SK-N-SH treated with all-trans-retinoic acid at 6 μM for 48 hours (cell line): Measurements from ENCODE around the gene XKR3.

Source experiments
- CSDC2 ChIP-seq: fragments of 250-450 bp; sonication (Bioruptor Pico); IDR thresholded peaks from 2 replicates; pipeline ENCODE4 v1.5.0; 2020; ENCODE audit warnings: mild to moderate bottlenecking, moderate library complexity
- CSRNP3 ChIP-seq: fragments of 250-450 bp; sonication (Bioruptor Pico); IDR thresholded peaks from 2 replicates; pipeline ENCODE4 v1.5.1; 2021; ENCODE audit warnings: mild to moderate bottlenecking, moderate library complexity
- ESRRG ChIP-seq: fragments of 250-450 bp; sonication (Bioruptor Pico); IDR thresholded peaks from 2 replicates; pipeline ENCODE4 v1.6.1; 2021; ENCODE audit warnings: mild to moderate bottlenecking
- ISL1 ChIP-seq: fragments of 250-450 bp; sonication (Bioruptor Pico); IDR thresholded peaks from 2 replicates; pipeline ENCODE4 v2.1.2; 2022; ENCODE audit warnings: mild to moderate bottlenecking, moderate library complexity
- PATZ1 ChIP-seq: fragments of 250-450 bp; sonication (Bioruptor Pico); IDR thresholded peaks from 2 replicates; pipeline ENCODE4 v1.8.0; 2020; ENCODE audit warnings: mild to moderate bottlenecking, moderate library complexity, borderline replicate concordance
- POU6F1 ChIP-seq: fragments of 250-450 bp; sonication (Bioruptor Pico); IDR thresholded peaks from 2 replicates; pipeline ENCODE4 v1.8.0; 2021; ENCODE audit warnings: low read depth, mild to moderate bottlenecking, moderate library complexity, borderline replicate concordance
- PPARA ChIP-seq: fragments of 250-450 bp; sonication (Bioruptor Pico); IDR thresholded peaks from 2 replicates; pipeline ENCODE4 v1.5.0; 2020; ENCODE audit warnings: mild to moderate bottlenecking, borderline replicate concordance
- RARB ChIP-seq: fragments of 250-450 bp; sonication (Bioruptor Pico); IDR thresholded peaks from 2 replicates; pipeline ENCODE4 v1.8.0; 2021; ENCODE audit warnings: mild to moderate bottlenecking, moderate library complexity
- TSHZ2 ChIP-seq: fragments of 250-450 bp; sonication (Bioruptor Pico); IDR thresholded peaks from 2 replicates; pipeline ENCODE4 v1.5.0; 2020; ENCODE audit warnings: mild to moderate bottlenecking, moderate library complexity
- ZFP30 ChIP-seq: fragments of 450-650 bp; formaldehyde crosslinking; IDR thresholded peaks from 2 replicates; pipeline ENCODE4 v1.5.0; 2022; ENCODE audit warnings: mild to moderate bottlenecking, moderate library complexity
- ZNF565 ChIP-seq: fragments of 450-650 bp; formaldehyde crosslinking; conservative IDR thresholded peaks from 2 replicates; pipeline ENCODE4 v1.5.0; 2020; ENCODE audit warnings: low read depth, mild to moderate bottlenecking, moderate library complexity
- ZNF70 ChIP-seq: fragments of 450-650 bp; formaldehyde crosslinking; IDR thresholded peaks from 2 replicates; pipeline ENCODE4 v1.5.0; 2020; ENCODE audit warnings: mild to moderate bottlenecking, moderate library complexity
- ZNF8 ChIP-seq: fragments of 450-650 bp; formaldehyde crosslinking; IDR thresholded peaks from 2 replicates; pipeline ENCODE4 v1.5.0; 2020; ENCODE audit warnings: mild to moderate bottlenecking, moderate library complexity
- TF ChIP-seq, protein P1 (sequence below): fragments of 250-450 bp; sonication (Bioruptor Pico); IDR thresholded peaks from 2 replicates; pipeline ENCODE4 v1.5.1; 2020; ENCODE audit warnings: low read depth, mild to moderate bottlenecking, moderate library complexity

DNA sequence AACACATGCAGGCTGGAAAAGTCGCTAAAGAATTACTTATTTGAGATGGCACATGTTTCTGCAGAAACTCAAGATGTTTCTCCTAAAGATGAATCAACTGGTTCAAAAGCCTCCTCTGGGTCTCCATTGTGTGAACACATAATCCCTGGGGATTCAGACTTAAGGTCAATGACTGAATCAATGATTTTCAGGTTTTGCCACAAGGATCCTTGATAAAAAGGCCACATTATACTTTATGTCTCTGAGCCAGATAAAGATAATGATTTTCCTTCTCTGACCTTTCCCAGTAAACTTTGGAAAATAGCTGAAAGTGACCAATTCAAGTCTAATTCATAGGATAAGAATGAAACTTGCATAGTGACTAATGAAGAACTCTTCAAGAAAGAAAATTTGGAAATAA is 2.3 kb upstream of the XKR3 start:
- TF ChIP-seq ZFP30 (CRISPR knock-in tag) = no peak
- TF ChIP-seq ZNF70 = no peak
- no peak for TF ChIP-seq TSHZ2 (CRISPR knock-in tag)
- TF ChIP-seq ESRRG = no peak
- TF ChIP-seq ISL1 (CRISPR knock-in tag) = no peak
- no peak for TF ChIP-seq RARB (CRISPR knock-in tag)
- TF ChIP-seq, protein P1, sequence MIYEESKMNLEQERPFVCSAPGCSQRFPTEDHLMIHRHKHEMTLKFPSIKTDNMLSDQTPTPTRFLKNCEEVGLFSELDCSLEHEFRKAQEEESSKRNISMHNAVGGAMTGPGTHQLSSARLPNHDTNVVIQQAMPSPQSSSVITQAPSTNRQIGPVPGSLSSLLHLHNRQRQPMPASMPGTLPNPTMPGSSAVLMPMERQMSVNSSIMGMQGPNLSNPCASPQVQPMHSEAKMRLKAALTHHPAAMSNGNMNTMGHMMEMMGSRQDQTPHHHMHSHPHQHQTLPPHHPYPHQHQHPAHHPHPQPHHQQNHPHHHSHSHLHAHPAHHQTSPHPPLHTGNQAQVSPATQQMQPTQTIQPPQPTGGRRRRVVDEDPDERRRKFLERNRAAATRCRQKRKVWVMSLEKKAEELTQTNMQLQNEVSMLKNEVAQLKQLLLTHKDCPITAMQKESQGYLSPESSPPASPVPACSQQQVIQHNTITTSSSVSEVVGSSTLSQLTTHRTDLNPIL (CRISPR knock-in tag) = no peak
- TF ChIP-seq POU6F1 (CRISPR knock-in tag) = no peak
- TF ChIP-seq ZNF565 (CRISPR knock-in tag) = no peak
- no peak for TF ChIP-seq ZNF8 (CRISPR knock-in tag)
- TF ChIP-seq PATZ1 (CRISPR knock-in tag) = no peak
- TF ChIP-seq CSDC2 (CRISPR knock-in tag) = no peak
- no peak for TF ChIP-seq PPARA (CRISPR knock-in tag)
- no peak for TF ChIP-seq CSRNP3 (CRISPR knock-in tag)
